Suprapubic skin (tissue), 3 donors: ENCODE data around the gene TMEM214.

Experiments used
- EP300 ChIP-seq: sonication (generic); formaldehyde crosslinking; IDR thresholded peaks from one replicate; pipeline ENCODE4 v1.6.1; 2017; ENCODE audit warnings: antibody characterized with exemption
- TF ChIP-seq, protein P1 (sequence below), 2 donors: fragments of 200-600 bp in 1 of 2; fragments of 450-650 bp in 1 of 2; sonication (generic) in 1 of 2; IDR thresholded peaks; one replicate each; pipeline ENCODE4 v1.5.1; 2016 to 2019; ENCODE audit warnings: antibody characterized with exemption in 2 of 2, mild to moderate bottlenecking in 1 of 2, moderate library complexity in 1 of 2

DNA sequence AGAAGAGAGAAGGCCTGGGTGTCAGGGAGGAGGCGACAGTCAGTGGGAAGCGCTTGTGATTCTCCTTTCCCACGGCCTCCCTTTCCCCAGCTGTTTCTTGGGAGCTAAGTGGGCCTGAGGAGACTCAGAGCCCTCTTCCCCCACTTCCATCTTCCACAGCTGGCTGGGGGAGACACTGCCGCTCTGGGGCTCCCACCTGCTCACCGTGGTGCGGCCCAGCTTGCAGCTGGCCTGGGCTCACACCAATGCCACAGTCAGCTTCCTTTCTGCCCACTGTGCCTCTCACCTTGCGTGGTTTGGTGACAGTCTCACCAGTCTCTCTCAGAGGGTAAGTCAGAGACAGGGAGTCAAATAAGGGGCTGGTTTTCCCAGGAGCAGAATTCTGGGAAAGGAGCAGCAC is 7.1 kb downstream of the TMEM214 start:
- no peak for TF ChIP-seq EP300
- TF ChIP-seq, protein P1, sequence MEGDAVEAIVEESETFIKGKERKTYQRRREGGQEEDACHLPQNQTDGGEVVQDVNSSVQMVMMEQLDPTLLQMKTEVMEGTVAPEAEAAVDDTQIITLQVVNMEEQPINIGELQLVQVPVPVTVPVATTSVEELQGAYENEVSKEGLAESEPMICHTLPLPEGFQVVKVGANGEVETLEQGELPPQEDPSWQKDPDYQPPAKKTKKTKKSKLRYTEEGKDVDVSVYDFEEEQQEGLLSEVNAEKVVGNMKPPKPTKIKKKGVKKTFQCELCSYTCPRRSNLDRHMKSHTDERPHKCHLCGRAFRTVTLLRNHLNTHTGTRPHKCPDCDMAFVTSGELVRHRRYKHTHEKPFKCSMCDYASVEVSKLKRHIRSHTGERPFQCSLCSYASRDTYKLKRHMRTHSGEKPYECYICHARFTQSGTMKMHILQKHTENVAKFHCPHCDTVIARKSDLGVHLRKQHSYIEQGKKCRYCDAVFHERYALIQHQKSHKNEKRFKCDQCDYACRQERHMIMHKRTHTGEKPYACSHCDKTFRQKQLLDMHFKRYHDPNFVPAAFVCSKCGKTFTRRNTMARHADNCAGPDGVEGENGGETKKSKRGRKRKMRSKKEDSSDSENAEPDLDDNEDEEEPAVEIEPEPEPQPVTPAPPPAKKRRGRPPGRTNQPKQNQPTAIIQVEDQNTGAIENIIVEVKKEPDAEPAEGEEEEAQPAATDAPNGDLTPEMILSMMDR (IDR thresholded peaks at IDR 0.05), result no peak
